Globus pallidus (tissue), 1 donor: ENCODE results near the gene STRADA.

Experiments used
- DNase-seq: peaks from one replicate; pipeline ENCODE4 v3.0.0-alpha.2; 2015; ENCODE audit warnings: low spot score

Gene STRADA

DNA sequence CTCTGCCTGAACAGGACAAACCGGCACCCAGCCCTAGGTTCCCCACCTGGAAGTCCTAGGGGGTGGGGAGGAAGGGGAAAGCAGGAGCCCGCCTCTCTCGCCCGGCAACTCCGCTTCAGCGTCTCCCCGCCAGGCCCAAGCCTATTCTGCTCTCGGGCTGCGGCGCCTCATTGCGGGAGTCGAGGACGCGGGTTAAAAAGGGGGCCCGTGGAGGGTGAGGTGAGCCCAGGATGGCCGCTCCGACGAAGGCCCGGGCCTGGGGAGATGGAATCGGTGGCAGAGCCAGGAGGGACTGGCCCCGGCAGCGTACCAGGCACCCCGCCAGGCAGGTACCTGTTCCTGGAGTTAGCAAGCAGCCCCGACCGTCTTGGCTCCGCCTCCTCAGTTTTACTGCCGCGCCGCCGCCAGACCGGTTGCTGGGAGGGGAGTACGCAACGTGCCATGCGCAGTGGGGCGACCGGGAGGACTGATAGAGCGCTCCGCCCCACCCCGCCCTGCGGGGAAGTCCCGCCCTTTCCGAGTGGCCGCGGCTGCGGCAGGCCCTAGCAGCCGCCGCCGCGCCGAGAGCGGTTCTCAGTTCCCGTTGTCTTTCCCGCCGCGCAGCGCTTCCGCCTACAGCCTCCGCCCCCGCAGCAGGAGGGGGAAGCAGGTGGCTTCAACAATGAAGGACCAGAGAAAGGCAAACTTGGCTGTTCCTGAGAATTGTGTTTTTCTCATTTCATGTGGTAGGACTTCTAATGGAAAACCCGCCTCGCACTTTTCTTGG, at the start of gene STRADA:
Gene STRADA (minus strand): TSS at position 392 of the 766 bp plus-strand sequence. CDS start 13,430 bp downstream, outside the sequence.
- peak; percentile 97 for DNase-seq

- no peak for DNase-seq
These were observed 48.5 kb upstream of the STRADA start for GRCh38 chr17:63790057-63790456.

DNA sequence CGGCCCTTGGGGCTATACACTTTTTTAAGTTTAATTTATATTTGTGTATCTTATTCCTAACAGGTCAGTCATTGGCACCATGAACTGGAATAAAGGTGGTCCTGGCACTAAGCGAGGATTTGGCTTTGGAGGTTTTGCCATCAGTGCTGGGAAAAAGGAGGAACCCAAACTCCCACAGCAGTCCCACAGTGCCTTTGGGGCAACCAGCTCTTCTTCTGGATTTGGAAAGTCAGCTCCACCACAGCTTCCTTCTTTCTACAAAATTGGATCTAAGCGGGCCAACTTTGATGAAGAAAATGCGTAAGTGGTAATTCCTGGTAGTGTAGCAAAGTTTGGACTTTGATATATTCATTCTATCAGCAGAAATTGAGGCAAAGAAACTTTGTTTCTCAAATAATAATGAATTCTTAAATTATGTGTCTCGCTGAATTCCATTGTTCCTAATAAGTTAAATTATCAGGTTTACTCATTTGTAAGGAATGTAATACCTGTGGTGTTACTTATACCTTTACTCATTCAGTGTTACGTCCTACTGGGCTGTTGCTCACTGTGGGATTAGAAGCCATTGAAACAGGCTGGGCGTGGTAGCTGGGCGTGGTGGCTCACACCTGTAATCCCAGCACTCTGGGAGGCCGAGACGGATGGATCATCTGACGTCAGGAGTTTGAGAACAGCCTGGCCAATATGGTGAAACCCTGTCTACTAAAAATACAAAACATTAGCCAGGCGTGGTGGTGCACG, 45.5 kb upstream of the STRADA start:
- no peak for DNase-seq

- no peak for DNase-seq
These were observed 44.5 kb upstream of the STRADA start for GRCh38 chr17:63786117-63786516.

GRCh38 chr17:63785556-63785955, 44.0 kb upstream of the STRADA start:
- DNase-seq, result no peak

DNA sequence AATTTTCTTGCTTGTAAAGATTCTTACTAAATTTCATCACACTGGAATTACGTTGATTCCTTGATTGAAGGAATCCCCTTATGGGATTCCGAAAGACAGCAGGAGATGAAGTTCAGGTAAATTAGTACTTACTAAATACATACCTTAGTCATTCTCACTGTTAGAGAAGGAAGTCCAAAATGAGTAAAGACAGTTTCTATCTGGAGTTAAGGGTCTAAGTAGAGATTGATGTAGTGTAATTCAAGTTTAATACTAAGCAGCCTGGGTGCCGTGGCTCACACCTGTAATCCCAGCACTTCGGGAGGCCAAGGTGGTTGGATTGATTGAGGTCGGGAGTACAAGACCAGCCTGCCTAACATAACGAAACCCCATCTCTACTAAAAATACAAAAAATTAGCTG, 41.9 kb upstream of the STRADA start:
- DNase-seq, result no peak

DNA sequence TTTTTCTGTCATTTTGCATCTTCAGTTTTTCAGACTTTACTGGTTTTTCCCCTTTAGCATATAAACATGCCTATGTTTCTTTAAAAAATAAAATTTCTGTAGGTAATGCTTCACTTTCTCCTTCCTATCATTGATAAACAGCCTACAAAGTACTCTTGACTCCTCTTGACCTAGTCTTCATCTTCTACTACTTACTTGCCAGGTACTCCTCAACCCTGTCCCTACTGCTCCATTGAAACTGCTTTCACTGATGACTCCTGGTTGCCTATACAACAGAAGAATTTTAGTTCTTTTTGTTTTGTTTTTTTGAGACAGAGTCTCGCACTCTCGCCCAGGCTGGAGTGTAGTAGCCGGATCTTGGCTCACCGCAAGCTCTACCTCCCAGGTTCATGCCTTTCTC, 39.3 kb upstream of the STRADA start:
- DNase-seq, result no peak

DNA sequence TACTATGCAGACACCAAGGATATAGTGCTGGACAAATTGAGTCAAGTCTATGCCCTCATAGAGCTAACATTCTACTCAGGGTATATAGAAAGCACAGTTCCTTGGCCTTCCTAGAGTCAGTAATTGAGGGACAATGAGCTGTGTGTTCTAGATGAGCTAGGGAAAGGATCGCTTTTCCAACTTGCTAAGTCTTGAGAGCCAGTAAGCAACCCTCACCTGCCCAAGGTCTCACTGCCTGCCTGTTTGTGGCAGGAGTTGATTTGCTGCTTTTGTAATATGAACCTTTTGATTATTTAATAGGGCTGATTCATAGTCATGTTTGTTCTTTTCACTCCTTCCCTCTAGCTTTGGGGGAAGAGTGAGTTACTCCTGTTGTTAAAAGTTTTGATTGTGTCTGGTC, 38.9 kb upstream of the STRADA start:
- DNase-seq, result no peak

- no peak for DNase-seq
These were observed 33.8 kb upstream of the STRADA start for GRCh38 chr17:63775420-63775819.

- DNase-seq, result no peak
These were observed 33.3 kb upstream of the STRADA start for GRCh38 chr17:63774969-63775265.

GRCh38 chr17:63774141-63774968, 32.8 kb upstream of the STRADA start, which contains the start of gene DDX42:
Gene DDX42 (plus strand): TSS chr17:63774170. CDS start chr17:63787050, 12,880 bp downstream.
- DNase-seq, result no peak

- DNase-seq, result peak; percentile 100
These were observed 31.9 kb upstream of the STRADA start, which contains the start of gene CCDC47 for GRCh38 chr17:63773272-63774140. Gene CCDC47 (minus strand): TSS chr17:63773597. CDS start chr17:63766175, 7,422 bp downstream.

DNA sequence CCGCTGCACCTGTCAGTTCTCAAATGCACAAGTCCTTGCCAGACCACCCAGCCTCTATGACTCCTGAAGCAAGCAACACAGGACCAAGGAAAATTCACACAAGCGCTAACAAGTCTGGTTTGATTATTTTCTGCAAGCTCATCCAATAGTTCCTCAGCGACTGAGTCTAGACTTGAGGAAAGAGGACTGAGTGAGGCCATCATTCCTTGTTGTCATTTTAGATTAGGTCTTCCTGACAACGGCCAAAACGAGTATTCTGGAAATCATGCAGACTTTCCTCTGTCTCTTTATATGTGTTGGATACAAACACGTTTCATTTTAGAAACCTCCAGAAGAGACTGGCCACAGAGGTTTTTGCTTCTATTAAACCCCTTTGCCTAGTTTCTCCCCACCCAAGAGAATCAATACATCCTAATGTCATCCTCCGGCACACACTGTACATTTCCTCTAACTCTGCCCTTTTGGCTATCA, 31.2 kb upstream of the STRADA start:
- no peak for DNase-seq

DNA sequence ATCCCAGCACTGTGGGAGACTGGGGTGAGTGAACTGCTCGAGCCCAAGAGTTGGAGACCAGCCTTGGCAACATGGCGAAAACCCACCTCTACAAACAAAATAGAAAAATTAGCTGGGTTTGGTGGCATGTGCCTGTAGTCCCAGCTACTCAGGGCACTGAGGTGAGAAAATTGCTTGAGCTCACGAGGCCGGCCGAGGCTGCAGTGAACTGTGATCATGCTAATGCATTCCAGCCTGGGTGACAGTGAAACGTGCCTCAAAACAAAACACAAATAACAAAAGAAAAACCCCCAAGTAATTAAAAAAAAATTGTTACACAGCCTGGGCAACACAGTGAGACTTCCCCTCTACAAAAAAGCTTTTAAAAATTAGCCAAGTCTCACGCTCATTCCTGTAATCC, 26.8 kb upstream of the STRADA start:
- DNase-seq, result no peak

DNA sequence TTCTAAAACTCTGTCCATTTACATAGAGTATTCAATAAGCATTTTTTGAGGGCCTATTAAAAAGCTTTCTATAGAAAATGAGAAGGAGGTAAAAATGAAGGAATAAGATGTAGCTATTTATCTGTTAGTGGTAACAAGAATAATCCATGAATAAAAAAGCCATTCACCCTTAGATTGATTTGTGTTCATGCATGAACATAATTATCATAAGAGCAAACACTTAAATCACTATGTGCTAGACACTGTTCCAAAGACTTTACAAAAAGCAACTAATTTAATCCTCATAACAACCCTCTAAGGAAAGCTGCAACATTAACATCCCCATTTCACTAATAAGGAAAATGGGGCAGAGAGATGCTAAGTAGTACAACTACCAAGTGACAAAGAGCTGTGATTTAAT, 25.2 kb upstream of the STRADA start:
- DNase-seq, result no peak

- DNase-seq, result no peak
These were observed 23.1 kb upstream of the STRADA start for GRCh38 chr17:63764716-63765115.

- DNase-seq, result no peak
These were observed 20.8 kb upstream of the STRADA start for GRCh38 chr17:63762161-63763078.

DNA sequence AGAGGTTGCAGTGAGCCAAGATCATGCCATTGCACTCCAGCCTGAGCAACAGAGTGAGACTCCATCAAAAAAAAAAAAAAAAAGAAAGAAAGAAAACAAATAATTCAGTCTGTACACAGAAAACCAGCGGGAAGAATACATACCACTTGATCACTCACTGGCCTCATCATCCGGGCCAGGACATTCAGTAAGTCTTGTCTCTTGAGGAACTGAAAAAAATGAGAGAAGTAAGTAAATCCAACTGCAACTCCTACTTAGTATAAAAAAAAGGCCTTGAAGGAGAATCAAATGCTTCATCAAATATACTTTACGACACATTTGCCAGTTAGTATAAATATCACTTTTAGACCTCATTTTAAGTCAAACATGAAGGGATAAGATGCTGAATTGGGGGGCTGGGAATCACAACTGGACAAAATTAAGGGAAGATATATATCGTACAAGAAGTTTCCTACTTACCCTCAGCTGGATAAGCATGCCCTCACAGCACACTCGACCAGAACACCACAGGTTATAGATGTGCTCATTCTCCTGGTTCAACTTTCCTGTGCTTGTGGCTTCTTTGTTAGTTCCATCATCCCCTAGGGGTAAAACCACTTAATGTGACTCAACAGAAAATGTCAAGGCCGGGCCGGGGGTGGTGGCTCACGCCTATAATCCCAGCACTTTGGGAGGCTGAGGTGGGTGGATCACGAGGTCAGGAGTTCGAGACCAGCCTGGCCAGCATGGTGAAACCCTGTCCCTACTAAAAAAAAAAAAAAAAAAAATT, 19.4 kb upstream of the STRADA start:
- no peak for DNase-seq

DNA sequence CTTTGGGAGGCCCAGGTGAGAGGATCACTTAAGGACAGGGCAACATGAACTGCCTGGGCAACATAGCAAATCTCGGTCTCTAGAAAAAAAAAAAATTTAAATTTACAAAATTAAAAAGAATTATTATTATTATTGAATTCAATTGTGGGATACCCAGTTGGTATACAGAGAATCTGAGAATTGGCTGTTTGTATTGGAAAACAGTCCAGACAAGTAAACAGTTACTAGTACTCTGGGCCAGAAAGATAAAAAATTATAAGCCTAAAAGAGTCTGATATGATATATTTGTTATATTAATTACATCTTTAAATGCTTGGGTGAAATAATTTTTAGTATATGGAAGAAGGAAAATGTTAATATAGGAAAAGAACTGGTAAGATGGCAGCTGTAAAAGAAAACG, 16.8 kb upstream of the STRADA start:
- no peak for DNase-seq

DNA sequence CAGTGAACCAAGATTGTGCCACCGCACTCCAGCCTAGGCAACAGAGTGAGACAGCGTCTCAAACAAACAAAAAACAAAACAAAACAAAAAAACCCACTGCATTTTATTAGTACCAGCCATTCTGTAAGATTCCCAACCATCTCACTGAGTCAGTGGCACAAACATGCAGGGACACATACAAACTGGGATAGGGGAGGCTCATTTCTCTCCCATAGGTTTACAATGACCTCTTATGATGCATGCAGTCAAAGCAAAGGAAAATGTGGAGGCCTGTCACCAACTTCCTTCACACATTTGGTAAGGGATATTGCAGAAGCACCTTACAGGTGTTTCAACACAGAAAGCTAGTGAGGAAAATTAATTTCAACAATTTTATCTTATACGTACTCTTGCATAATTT, 12.4 kb upstream of the STRADA start:
- no peak for DNase-seq
